ENCODE measurements around the gene LUM.

Gene LUM

GRCh38 chr12:91123236-91123916 lies 12.1 kb upstream of the LUM start:
- Mint-ChIP-seq H3K27ac (no peak overlapping the region), H3K36me3 (no peaks in the 10 kb centered on the region), H3K4me3 (no peak overlapping the region), H3K4me1 (no peaks in the 10 kb centered on the region), H3K9me3 (peaks cover 2% of the 10 kb centered on the region), H3K27me3 (no peaks in the 10 kb centered on the region)
- no peak for ATAC-seq

- no peaks in the 10 kb centered on the region for H3K27me3 Mint-ChIP-seq
- H3K27ac Mint-ChIP-seq = no peak overlapping the region
- no peaks in the 10 kb centered on the region for H3K36me3 Mint-ChIP-seq
- no peak overlapping the region for H3K4me3 Mint-ChIP-seq
- no peaks in the 10 kb centered on the region for H3K9me3 Mint-ChIP-seq
- no peaks in the 10 kb centered on the region for H3K4me1 Mint-ChIP-seq
- no peak for ATAC-seq
Observed at GRCh38 chr12:91120781-91121180, 9.5 kb upstream of the LUM start.

- no peak for ATAC-seq
- Mint-ChIP-seq H3K4me3 (no peak overlapping the region), H3K4me1 (no peaks in the 10 kb centered on the region), H3K27me3 (no peaks in the 10 kb centered on the region), H3K27ac (no peak overlapping the region), H3K36me3 (no peaks in the 10 kb centered on the region), H3K9me3 (no peaks in the 10 kb centered on the region)
Observed at GRCh38 chr12:91119089-91119488, 7.8 kb upstream of the LUM start.

- H3K27ac Mint-ChIP-seq = no peak overlapping the region
- no peaks in the 10 kb centered on the region for H3K36me3 Mint-ChIP-seq
- no peaks in the 10 kb centered on the region for H3K27me3 Mint-ChIP-seq
Observed at GRCh38 chr12:91113621-91114020, 2.3 kb upstream of the LUM start.

GRCh38 chr12:91110311-91110924 lies 876 bp downstream of the LUM start:
- Mint-ChIP-seq H3K36me3 (no peaks in the 10 kb centered on the region), H3K27ac (no peak overlapping the region), H3K4me1 (no peaks in the 10 kb centered on the region), H3K27me3 (peaks cover 10% of the 10 kb centered on the region), H3K9me3 (no peaks in the 10 kb centered on the region), H3K4me3 (no peak overlapping the region)
- ATAC-seq = no peak

More at GRCh38 chr12:91113621-91114020, 2.3 kb upstream of the LUM start:
- Mint-ChIP-seq H3K4me3 (no peak overlapping the region), H3K9me3 (no peaks in the 10 kb centered on the region), H3K4me1 (no peaks in the 10 kb centered on the region)
- ATAC-seq = no peak

GRCh38 chr12:91109581-91110310 lies 1.5 kb downstream of the LUM start:
- Mint-ChIP-seq H3K27ac (no peak overlapping the region), H3K27me3 (peaks cover 10% of the 10 kb centered on the region), H3K36me3 (no peaks in the 10 kb centered on the region), H3K4me3 (no peak overlapping the region), H3K4me1 (no peaks in the 10 kb centered on the region), H3K9me3 (no peaks in the 10 kb centered on the region)
- no peak for ATAC-seq

GRCh38 chr12:91109148-91109564 lies 2.1 kb downstream of the LUM start:
- Mint-ChIP-seq H3K4me3 (no peak overlapping the region), H3K36me3 (no peaks in the 10 kb centered on the region), H3K27me3 (peaks cover 10% of the 10 kb centered on the region), H3K4me1 (no peaks in the 10 kb centered on the region), H3K9me3 (no peaks in the 10 kb centered on the region), H3K27ac (no peak overlapping the region)
- ATAC-seq = no peak

GRCh38 chr12:91108196-91108755 lies 3.0 kb downstream of the LUM start:
- H3K9me3 Mint-ChIP-seq = no peaks in the 10 kb centered on the region
- H3K36me3 Mint-ChIP-seq = no peaks in the 10 kb centered on the region
- ATAC-seq = no peak
- no peaks in the 10 kb centered on the region for H3K4me1 Mint-ChIP-seq
- peaks cover 10% of the 10 kb centered on the region for H3K27me3 Mint-ChIP-seq
- no peak overlapping the region for H3K4me3 Mint-ChIP-seq
- H3K27ac Mint-ChIP-seq = no peak overlapping the region

- H3K4me3 Mint-ChIP-seq = no peak overlapping the region
- H3K36me3 Mint-ChIP-seq = no peaks in the 10 kb centered on the region
- no peak for ATAC-seq
- H3K4me1 Mint-ChIP-seq = no peaks in the 10 kb centered on the region
- H3K9me3 Mint-ChIP-seq = no peaks in the 10 kb centered on the region
- H3K27ac Mint-ChIP-seq = no peak overlapping the region
- peaks cover 10% of the 10 kb centered on the region for H3K27me3 Mint-ChIP-seq
Observed at GRCh38 chr12:91106283-91106682, 5.0 kb downstream of the LUM start.

GRCh38 chr12:91105807-91106206 lies 5.5 kb downstream of the LUM start:
- ATAC-seq = no peak
- no peaks in the 10 kb centered on the region for H3K4me1 Mint-ChIP-seq
- H3K27ac Mint-ChIP-seq = no peak overlapping the region
- H3K36me3 Mint-ChIP-seq = no peaks in the 10 kb centered on the region
- H3K9me3 Mint-ChIP-seq = no peaks in the 10 kb centered on the region
- peaks cover 10% of the 10 kb centered on the region for H3K27me3 Mint-ChIP-seq
- H3K4me3 Mint-ChIP-seq = no peak overlapping the region

GRCh38 chr12:91104812-91105466 lies 6.4 kb downstream of the LUM start:
- no peak overlapping the region for H3K27ac Mint-ChIP-seq
- no peaks in the 10 kb centered on the region for H3K4me1 Mint-ChIP-seq
- ATAC-seq = no peak
- no peak overlapping the region for H3K4me3 Mint-ChIP-seq
- H3K27me3 Mint-ChIP-seq = peaks cover 10% of the 10 kb centered on the region
- no peaks in the 10 kb centered on the region for H3K9me3 Mint-ChIP-seq
- no peaks in the 10 kb centered on the region for H3K36me3 Mint-ChIP-seq

- ATAC-seq = no peak
- peaks cover 10% of the 10 kb centered on the region for H3K27me3 Mint-ChIP-seq
- H3K9me3 Mint-ChIP-seq = no peaks in the 10 kb centered on the region
- no peaks in the 10 kb centered on the region for H3K36me3 Mint-ChIP-seq
- H3K27ac Mint-ChIP-seq = no peak overlapping the region
- no peaks in the 10 kb centered on the region for H3K4me1 Mint-ChIP-seq
- no peak overlapping the region for H3K4me3 Mint-ChIP-seq
Observed at GRCh38 chr12:91103624-91104023, 7.7 kb downstream of the LUM start.

GRCh38 chr12:91103101-91103500 lies 8.2 kb downstream of the LUM start:
- ATAC-seq = no peak
- H3K4me1 Mint-ChIP-seq = no peaks in the 10 kb centered on the region
- H3K36me3 Mint-ChIP-seq = no peaks in the 10 kb centered on the region
- H3K27me3 Mint-ChIP-seq = peaks cover 10% of the 10 kb centered on the region
- H3K27ac Mint-ChIP-seq = no peak overlapping the region
- no peaks in the 10 kb centered on the region for H3K9me3 Mint-ChIP-seq
- no peak overlapping the region for H3K4me3 Mint-ChIP-seq

GRCh38 chr12:91100906-91101305 lies 10.4 kb downstream of the LUM start:
- Mint-ChIP-seq H3K27ac (no peak overlapping the region), H3K4me1 (no peaks in the 10 kb centered on the region), H3K27me3 (no peaks in the 10 kb centered on the region), H3K36me3 (no peaks in the 10 kb centered on the region), H3K9me3 (no peaks in the 10 kb centered on the region), H3K4me3 (no peak overlapping the region)
- no peak for ATAC-seq

- H3K27me3 Mint-ChIP-seq = peaks cover 1% of the 10 kb centered on the region
- H3K4me1 Mint-ChIP-seq = no peaks in the 10 kb centered on the region
- no peaks in the 10 kb centered on the region for H3K9me3 Mint-ChIP-seq
- no peak overlapping the region for H3K4me3 Mint-ChIP-seq
- H3K36me3 Mint-ChIP-seq = no peaks in the 10 kb centered on the region
- ATAC-seq = no peak
- H3K27ac Mint-ChIP-seq = no peak overlapping the region
Observed at GRCh38 chr12:91099836-91100235, 11.5 kb downstream of the LUM start.
